ENCODE data around the gene RNFT2. TPM values are rescaled to one million over a fixed set of nuclear protein-coding genes. Genes with fewer than 3 reads are reported as not detected.
A peak's percentile ranks its signal among the peaks of the same experiment; 100 is the strongest.
"Not testable (repeated sequence)": the region's sequence is repeated elsewhere in the genome, so short reads cannot be mapped to it uniquely, and the experiment has no call there.

The RNFT2 gene
- total RNA-seq, 1 donor from 2014 or later: 55.8 TPM

DNA sequence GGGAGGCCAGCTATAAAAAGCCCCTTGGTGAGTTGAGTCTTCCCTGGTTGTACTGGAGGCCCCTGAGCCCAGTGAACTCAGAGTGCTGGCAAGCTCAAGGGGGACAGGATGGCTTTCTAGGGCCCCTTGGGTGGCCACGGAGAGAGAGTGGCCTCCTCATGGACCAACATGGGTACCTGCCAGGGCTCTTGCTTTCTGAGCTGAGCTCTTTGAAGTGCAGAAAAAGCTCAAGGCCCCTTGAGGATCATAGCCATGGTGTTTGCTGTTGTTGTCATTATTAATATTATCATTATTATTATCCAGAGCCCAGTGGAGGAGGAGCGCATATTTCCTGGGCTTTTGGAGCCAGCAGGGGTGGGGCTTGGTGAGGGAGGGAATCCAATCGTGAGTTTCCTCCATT lies 6.7 kb downstream of the RNFT2 start:
- H3K4me1 Mint-ChIP-seq (ENCODE audit: low read depth, unreplicated experiment): peaks cover 1% of the 10 kb centered on the region
- no peak overlapping the region for H3K4me3 Mint-ChIP-seq (ENCODE audit: unreplicated experiment)
- no peak for DNase-seq
- TF ChIP-seq, protein P1, sequence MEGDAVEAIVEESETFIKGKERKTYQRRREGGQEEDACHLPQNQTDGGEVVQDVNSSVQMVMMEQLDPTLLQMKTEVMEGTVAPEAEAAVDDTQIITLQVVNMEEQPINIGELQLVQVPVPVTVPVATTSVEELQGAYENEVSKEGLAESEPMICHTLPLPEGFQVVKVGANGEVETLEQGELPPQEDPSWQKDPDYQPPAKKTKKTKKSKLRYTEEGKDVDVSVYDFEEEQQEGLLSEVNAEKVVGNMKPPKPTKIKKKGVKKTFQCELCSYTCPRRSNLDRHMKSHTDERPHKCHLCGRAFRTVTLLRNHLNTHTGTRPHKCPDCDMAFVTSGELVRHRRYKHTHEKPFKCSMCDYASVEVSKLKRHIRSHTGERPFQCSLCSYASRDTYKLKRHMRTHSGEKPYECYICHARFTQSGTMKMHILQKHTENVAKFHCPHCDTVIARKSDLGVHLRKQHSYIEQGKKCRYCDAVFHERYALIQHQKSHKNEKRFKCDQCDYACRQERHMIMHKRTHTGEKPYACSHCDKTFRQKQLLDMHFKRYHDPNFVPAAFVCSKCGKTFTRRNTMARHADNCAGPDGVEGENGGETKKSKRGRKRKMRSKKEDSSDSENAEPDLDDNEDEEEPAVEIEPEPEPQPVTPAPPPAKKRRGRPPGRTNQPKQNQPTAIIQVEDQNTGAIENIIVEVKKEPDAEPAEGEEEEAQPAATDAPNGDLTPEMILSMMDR (IDR thresholded peaks at IDR 0.05; ENCODE audit: partially characterized antibody, unreplicated experiment): no peak
- peaks cover 2% of the 10 kb centered on the region for H3K27me3 Mint-ChIP-seq (ENCODE audit: unreplicated experiment)
- no peaks in the 10 kb centered on the region for H3K36me3 Mint-ChIP-seq (ENCODE audit: unreplicated experiment)
- no peaks in the 10 kb centered on the region for H3K9me3 Mint-ChIP-seq (ENCODE audit: unreplicated experiment)
- no peak overlapping the region for H3K27ac Mint-ChIP-seq (ENCODE audit: unreplicated experiment)

DNA sequence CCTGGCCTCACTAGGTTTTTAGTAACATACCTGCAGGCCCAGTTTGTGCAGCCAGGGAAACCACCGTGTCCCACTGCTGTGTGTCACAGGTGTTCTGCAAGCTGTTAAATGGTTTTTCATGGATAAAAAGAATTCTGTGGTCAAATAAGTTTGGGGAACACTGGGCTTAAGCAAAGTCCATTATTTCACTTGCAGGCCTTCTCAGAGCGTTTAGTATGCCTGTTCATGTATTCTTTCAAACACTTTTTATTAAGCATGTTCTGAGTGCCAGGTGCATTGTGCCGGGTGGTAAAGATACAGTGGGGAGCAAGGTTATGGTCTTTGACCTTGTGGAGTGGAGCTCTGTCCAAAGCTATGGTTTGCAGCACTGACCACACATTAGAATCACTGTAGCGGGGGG lies 7.4 kb downstream of the RNFT2 start:
- Mint-ChIP-seq H3K27ac (ENCODE audit: unreplicated experiment) (no peak overlapping the region), H3K27me3 (ENCODE audit: unreplicated experiment) (peaks cover 2% of the 10 kb centered on the region), H3K4me3 (ENCODE audit: unreplicated experiment) (no peak overlapping the region), H3K36me3 (ENCODE audit: unreplicated experiment) (no peaks in the 10 kb centered on the region), H3K4me1 (ENCODE audit: low read depth, unreplicated experiment) (peaks cover 1% of the 10 kb centered on the region), H3K9me3 (ENCODE audit: unreplicated experiment) (no peaks in the 10 kb centered on the region)
- TF ChIP-seq, protein P1 (IDR thresholded peaks at IDR 0.05; ENCODE audit: partially characterized antibody, unreplicated experiment): no peak
- no peak for DNase-seq

DNA sequence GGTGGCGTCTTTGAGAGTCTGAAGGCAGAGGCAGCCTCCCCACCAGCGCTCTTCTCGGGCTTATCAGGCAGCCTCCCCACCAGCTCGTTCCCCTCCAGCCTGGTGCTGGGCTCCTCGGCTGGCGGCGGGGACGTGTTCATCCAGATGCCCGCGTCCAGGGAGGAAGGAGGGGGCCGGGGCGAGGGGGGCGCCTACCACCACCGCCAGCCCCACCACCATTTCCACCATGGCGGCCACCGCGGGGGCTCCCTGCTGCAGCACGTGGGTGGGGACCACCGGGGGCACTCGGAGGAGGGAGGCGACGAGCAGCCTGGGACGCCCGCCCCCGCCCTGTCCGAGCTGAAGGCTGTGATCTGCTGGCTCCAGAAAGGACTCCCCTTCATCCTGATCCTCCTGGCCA lies 11.8 kb downstream of the RNFT2 start:
- H3K4me3 Mint-ChIP-seq (ENCODE audit: unreplicated experiment): no peak overlapping the region
- TF ChIP-seq, protein P1 (IDR thresholded peaks at IDR 0.05; ENCODE audit: partially characterized antibody, unreplicated experiment): no peak
- no peaks in the 10 kb centered on the region for H3K27me3 Mint-ChIP-seq (ENCODE audit: unreplicated experiment)
- DNase-seq: peak; percentile 20
- no peaks in the 10 kb centered on the region for H3K9me3 Mint-ChIP-seq (ENCODE audit: unreplicated experiment)
- peaks cover 1% of the 10 kb centered on the region for H3K4me1 Mint-ChIP-seq (ENCODE audit: low read depth, unreplicated experiment)
- H3K27ac Mint-ChIP-seq (ENCODE audit: unreplicated experiment): no peak overlapping the region
- no peaks in the 10 kb centered on the region for H3K36me3 Mint-ChIP-seq (ENCODE audit: unreplicated experiment)

DNA sequence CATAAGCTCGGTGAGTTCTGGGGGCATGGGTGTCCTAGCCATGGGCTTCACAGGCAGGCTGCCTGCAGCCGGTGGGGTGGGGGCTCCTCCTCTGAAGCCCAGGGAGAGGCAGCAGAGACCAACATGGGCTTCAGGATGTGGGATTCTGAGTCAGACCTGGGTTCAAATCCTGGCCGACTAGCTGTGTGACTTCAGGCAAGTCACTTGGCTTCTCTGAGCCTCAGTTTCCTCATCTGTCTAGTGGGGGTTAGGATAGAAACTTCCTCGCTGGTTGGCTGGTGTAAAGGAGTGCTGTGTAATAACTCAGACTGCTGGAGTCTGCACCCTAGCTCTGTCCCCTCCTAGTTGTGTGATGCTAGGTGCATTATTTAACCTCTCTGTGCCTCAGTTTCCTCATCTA lies 12.2 kb downstream of the RNFT2 start:
- Mint-ChIP-seq H3K27me3 (ENCODE audit: unreplicated experiment) (no peaks in the 10 kb centered on the region), H3K4me3 (ENCODE audit: unreplicated experiment) (no peak overlapping the region), H3K9me3 (ENCODE audit: unreplicated experiment) (no peaks in the 10 kb centered on the region), H3K27ac (ENCODE audit: unreplicated experiment) (no peak overlapping the region), H3K36me3 (ENCODE audit: unreplicated experiment) (no peaks in the 10 kb centered on the region), H3K4me1 (ENCODE audit: low read depth, unreplicated experiment) (peaks cover 1% of the 10 kb centered on the region)
- no peak for DNase-seq
- TF ChIP-seq, protein P1 (IDR thresholded peaks at IDR 0.05; ENCODE audit: partially characterized antibody, unreplicated experiment): no peak

DNA sequence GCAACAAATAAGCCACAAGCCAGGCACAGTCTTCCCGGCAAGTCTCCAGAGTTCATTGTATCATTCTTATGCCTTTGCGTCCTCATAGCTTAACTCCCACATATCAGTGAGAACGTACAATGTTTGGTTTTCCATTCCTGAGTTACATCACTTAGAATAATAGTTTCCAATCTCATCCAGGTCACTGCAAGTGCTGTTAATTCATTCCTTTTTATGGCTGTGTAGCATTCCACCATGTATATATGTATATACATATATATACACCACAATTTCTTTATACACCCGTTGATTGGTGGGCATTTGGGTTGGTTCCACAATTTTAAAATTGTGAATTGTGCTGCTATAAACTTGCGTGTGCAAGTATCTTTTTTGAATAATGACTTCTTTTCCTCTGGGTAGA lies 16.0 kb downstream of the RNFT2 start:
- not testable (repeated sequence) for H3K4me1 Mint-ChIP-seq (ENCODE audit: low read depth, unreplicated experiment); H3K27ac Mint-ChIP-seq (ENCODE audit: unreplicated experiment); DNase-seq; H3K4me3 Mint-ChIP-seq (ENCODE audit: unreplicated experiment); H3K36me3 Mint-ChIP-seq (ENCODE audit: unreplicated experiment); H3K9me3 Mint-ChIP-seq (ENCODE audit: unreplicated experiment); H3K27me3 Mint-ChIP-seq (ENCODE audit: unreplicated experiment)

DNA sequence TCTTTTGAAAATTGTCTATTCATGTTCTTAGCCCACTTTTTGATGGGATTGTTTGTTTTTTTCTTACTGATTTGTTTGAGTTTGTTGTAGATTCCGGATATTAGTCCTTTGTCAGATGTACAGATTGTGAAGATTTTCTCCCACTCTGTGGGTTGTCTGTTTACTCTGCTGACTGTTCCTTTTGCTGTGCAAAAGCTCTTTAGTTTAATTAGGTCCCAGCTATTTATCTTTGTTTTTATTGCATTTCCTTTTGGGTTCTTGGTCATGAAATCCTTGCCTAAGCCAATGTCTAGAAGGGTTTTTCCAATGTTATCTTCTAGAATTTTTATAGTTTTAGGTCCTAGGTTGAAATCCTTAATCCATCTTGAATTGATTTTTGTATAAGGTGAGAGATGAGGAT lies 16.7 kb downstream of the RNFT2 start:
- H3K27me3 Mint-ChIP-seq (ENCODE audit: unreplicated experiment); H3K36me3 Mint-ChIP-seq (ENCODE audit: unreplicated experiment); H3K9me3 Mint-ChIP-seq (ENCODE audit: unreplicated experiment); H3K4me1 Mint-ChIP-seq (ENCODE audit: low read depth, unreplicated experiment); H3K4me3 Mint-ChIP-seq (ENCODE audit: unreplicated experiment); DNase-seq; H3K27ac Mint-ChIP-seq (ENCODE audit: unreplicated experiment): not testable (repeated sequence)

Data from glutamatergic neuron (in vitro differentiated cells).